ENCODE data around the gene MEGF8.
"Not testable (repeated sequence)": the region's sequence is repeated elsewhere in the genome, so short reads cannot be mapped to it uniquely, and the experiment has no call there.

Gene MEGF8

GRCh38 chr19:42332059-42332458, 6.6 kb downstream of the MEGF8 start:
- no peak for DNase-seq (ENCODE audit: low read depth in 2 of 2)

GRCh38 chr19:42333018-42333417, 7.6 kb downstream of the MEGF8 start:
- DNase-seq (ENCODE audit: low read depth in 2 of 2) = no peak

- no peak for DNase-seq (ENCODE audit: low read depth in 2 of 2)
These were observed 8.7 kb downstream of the MEGF8 start for GRCh38 chr19:42333975-42334696.

GRCh38 chr19:42334697-42335373, 9.4 kb downstream of the MEGF8 start:
- no peak for DNase-seq (ENCODE audit: low read depth in 2 of 2)

GRCh38 chr19:42335374-42335936, 10.0 kb downstream of the MEGF8 start:
- DNase-seq (ENCODE audit: low read depth in 2 of 2) = no peak

GRCh38 chr19:42335971-42336370, 10.5 kb downstream of the MEGF8 start:
- no peak for DNase-seq (ENCODE audit: low read depth in 2 of 2)

- not testable (repeated sequence) for DNase-seq (ENCODE audit: low read depth in 2 of 2)
These were observed 13.9 kb downstream of the MEGF8 start for GRCh38 chr19:42339126-42339860.

- DNase-seq (ENCODE audit: low read depth in 2 of 2) = not testable (repeated sequence)
These were observed 14.5 kb downstream of the MEGF8 start for GRCh38 chr19:42339922-42340321.

GRCh38 chr19:42343344-42344110, 18.1 kb downstream of the MEGF8 start:
- no peak for DNase-seq (ENCODE audit: low read depth in 2 of 2)

- DNase-seq (ENCODE audit: low read depth in 2 of 2) = no peak
These were observed 19.0 kb downstream of the MEGF8 start for GRCh38 chr19:42344336-42344893.

GRCh38 chr19:42345191-42345812, 19.9 kb downstream of the MEGF8 start:
- DNase-seq (ENCODE audit: low read depth in 2 of 2) = no peak

GRCh38 chr19:42348211-42348610, 22.8 kb downstream of the MEGF8 start:
- no peak for DNase-seq (ENCODE audit: low read depth in 2 of 2)

- DNase-seq (ENCODE audit: low read depth in 2 of 2) = no peak
These were observed 24.1 kb downstream of the MEGF8 start for GRCh38 chr19:42349378-42350107.

- DNase-seq (ENCODE audit: low read depth in 2 of 2) = no peak
These were observed 25.0 kb downstream of the MEGF8 start for GRCh38 chr19:42350417-42350816.

- DNase-seq (ENCODE audit: low read depth in 2 of 2) = no peak
These were observed 25.8 kb downstream of the MEGF8 start for GRCh38 chr19:42351079-42351735.

- DNase-seq (ENCODE audit: low read depth in 2 of 2) = no peak
These were observed 27.1 kb downstream of the MEGF8 start for GRCh38 chr19:42352301-42353259.

GRCh38 chr19:42353341-42354015, 28.0 kb downstream of the MEGF8 start:
- no peak for DNase-seq (ENCODE audit: low read depth in 2 of 2)

- DNase-seq (ENCODE audit: low read depth in 2 of 2) = no peak
These were observed 30.5 kb downstream of the MEGF8 start for GRCh38 chr19:42355896-42356295.
